Measurements from ENCODE around the gene LRCOL1.

The LRCOL1 gene

DNA sequence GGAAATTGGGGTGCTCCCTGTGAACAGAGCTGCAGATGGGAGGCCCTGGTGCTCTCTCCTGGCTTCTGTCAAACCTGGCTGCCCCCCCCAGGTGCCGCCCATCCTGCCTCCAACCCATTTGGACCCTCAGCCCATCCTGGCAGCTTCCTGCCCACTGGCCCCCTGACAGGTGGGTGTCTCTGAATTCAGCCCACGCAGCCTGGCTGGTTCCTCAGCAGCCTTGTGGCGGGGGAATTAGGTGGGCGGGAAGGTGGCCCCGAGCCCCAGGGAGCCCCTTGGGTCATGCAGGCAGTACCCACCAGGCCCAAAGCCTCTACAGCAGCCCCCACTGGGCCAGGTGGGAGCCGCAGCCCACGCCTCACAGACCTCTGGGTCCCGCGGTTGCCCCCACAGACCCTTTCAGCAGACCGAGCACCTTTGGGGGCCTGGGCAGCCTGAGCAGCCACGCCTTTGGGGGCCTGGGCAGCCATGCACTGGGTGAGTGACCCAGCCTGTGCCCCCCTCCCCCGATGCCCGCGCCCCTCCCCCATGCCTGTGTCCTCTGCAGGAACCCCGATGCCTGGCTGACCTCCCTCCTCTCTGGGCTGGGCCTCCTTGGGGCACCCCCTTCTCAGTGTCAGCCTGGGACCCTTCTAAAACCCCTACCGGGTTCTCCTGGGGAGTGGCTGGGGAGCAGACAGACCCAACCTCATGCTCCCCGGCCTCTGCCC, 28.9 kb downstream of the LRCOL1 start:
- no peak for DNase-seq

DNA sequence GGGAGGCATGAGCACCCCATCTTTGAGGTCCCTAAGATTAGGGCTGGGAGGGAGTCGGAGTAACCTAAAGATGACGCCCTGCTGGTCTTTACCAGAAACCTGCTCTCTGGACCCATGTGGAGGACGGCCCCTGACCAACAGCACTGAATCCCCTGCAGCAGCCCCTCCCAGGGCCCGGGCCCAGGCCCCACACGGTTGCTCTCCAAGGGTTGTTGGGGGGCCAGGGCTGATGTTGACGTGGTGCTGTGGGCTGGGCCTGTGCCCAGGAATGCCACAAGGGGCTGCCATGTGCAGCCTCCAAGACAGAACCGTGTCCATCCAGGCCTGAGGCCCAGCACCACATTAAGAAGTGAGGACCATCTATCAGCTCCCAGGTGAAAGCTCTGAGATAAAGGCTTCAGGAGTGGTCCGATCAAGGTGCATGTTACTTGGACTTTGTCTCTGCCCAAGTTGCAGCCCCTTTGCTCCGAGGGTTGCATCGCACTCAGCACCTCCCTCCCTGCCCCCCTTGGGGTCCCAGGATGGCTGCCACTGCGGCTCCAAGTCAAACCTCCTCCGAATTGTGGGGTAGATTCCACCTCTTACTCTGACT, 29.6 kb downstream of the LRCOL1 start:
- no peak for DNase-seq

DNA sequence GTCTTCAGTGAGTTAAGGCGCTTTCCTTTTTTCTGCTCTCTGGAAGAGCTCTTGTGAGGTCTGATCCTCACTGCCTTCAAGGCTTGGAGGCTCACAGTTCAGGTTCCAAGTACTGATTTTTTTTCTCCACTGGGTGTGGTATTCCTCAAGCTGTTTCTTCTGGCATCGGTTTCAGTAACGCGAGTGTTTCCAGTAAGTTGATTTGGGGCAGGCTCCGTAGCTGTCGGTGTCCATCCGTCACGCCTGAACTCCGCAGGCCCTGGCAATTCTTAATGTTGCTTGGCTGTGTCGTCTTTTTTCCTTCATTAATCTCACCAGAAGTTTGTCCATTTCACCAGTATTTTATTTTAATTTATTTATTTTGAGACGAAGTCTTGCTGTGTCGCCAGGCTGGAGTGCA, 30.6 kb downstream of the LRCOL1 start:
- DNase-seq: no peak

DNA sequence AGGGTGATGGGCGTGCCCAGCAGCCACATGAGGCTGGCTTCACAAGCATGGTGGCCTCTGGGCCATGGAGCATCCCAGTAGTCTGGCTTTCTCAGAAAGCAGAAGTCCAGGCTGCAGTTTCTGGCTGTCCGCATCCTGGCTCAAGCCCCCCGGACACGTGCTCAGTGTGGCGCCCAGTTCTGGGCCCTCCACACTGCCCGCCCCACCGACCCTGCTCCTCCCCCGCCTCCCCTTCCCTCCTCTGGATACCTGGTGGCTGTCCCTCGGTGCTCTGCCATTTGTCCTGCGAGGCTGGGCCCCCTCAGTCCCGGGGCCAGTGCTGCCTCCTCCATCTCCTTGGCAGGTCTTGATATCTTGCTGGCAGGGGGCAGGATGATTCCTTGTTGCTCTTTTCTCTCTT, 31.6 kb downstream of the LRCOL1 start:
- no peak for DNase-seq

DNA sequence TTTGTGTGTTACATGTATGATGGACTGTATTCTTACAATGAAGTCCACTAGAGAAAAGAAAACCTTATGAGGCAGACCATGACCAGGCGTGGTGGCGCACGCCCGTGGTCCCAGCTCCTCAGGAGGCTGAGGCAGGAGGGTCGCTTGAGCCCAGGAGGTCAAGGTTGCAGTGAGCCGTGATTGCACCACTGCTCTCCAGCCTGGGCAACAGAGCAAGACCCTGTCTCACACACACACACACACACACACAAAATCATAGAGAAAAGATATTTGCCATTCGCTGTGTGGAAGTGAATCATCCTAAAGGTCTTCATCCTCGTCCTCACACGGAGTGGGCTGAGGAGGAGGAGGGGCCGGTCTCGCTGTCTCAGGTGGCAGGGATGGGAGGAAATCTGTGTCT, 32.3 kb downstream of the LRCOL1 start:
- DNase-seq: no peak

DNA sequence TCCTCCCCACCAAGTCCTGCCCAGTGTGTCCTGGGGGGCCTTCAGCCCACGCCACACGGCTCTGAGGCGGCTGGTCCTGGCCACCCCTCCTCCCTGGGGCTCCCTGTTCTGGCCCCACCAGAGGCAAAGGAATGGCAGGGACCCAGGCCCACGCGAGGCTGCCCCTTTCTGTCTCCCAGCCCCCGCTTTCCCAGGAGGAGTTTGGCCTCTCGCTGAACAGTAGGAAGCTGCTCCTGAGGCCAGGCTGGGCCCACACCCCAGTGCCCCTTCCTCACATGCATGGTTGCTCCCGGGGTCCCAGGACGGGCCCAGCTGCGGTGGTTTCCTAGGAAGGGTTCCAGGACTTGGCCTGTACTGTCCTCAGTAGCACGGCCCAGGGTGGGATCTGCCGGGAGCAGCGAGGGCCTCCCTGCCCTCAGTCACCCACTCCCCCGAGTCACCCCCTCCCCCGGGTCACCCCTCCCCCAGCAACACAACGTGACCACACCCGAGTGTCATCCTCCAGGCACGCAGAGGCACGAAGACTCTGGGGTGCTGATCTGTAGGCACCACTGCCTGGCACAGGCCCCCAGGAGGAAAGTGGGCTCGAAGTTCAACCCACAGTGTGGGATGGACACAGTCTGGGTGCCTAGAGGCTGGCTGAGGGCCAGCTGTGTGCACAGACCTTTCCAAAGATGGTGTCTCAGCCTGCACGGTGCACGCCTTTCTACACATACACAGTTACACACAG, 33.0 kb downstream of the LRCOL1 start:
- DNase-seq: no peak

DNA sequence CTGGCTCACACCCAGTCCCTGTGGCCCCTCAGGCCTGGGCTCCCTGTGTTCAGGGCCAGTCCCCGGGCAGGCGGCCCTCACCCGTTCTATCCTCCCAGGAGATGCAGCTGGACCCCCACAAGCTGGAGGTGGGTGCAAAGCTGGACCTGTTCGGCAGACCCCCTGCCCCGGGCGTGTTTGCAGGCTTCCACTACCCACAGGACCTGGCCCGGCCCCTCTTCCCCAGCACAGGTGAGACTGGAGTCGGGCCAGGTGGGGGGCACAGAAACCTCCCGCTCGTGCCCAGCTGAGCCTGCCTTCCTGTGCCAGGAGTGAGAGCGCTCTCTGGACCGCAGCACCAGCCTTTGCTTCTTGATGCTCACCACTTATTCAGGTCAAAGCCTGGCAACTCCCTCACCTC, 33.7 kb downstream of the LRCOL1 start:
- no peak for DNase-seq

DNA sequence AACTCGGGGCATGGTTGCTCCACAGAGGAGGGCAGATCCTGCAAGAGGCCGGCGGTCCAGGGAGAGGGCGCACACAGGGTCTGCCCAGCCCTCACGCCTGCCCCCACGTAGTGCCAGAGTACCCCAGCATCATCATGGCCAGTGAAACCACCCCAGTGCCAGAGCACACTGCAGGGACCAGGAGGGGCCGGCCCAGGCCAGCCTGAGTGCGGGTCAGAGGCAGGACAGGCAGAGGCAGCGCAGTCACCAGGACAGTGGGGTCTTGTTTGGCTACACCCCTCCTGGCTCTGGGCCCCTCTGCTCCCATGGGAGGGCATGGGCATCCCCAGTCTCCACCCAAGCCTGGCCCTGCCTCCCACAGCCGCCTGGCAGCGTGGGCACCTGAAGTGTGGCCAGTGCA, 34.7 kb downstream of the LRCOL1 start:
- no peak for DNase-seq

DNA sequence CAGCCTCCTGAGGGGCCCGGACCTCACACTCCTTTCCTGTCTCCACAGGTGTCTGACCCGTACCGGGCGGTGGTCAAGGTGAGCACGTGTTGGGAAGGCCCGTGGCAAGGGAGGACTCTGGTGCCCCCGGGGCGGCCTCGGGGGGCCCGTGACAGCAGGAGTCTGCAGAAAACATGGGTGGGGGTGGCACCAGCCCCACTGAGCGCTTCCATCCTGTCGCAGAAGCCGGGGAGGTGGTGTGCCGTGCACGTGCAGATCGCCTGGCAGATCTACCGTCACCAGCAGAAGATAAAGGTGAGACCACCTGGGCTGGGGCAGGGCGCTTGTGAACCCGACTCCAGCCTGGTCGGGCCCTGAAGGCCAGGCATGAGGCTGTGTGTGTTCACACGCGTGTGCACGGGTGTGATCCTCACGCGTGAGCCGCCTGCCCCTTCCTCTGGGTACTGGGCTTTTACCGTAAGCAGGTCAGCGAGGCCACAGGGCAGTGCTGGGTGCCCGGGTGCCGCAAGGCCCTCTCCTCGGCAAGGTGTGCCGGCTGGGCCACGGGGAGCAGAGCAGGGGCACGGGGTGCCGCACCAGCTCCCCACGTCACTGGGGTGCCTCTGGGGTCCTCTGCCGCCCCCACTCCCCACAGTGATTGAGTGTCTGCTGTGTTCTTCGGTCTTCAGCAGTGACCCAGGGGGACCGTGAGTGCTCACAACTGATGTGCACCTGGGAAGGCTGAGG, 35.9 kb downstream of the LRCOL1 start:
- no peak for DNase-seq

DNA sequence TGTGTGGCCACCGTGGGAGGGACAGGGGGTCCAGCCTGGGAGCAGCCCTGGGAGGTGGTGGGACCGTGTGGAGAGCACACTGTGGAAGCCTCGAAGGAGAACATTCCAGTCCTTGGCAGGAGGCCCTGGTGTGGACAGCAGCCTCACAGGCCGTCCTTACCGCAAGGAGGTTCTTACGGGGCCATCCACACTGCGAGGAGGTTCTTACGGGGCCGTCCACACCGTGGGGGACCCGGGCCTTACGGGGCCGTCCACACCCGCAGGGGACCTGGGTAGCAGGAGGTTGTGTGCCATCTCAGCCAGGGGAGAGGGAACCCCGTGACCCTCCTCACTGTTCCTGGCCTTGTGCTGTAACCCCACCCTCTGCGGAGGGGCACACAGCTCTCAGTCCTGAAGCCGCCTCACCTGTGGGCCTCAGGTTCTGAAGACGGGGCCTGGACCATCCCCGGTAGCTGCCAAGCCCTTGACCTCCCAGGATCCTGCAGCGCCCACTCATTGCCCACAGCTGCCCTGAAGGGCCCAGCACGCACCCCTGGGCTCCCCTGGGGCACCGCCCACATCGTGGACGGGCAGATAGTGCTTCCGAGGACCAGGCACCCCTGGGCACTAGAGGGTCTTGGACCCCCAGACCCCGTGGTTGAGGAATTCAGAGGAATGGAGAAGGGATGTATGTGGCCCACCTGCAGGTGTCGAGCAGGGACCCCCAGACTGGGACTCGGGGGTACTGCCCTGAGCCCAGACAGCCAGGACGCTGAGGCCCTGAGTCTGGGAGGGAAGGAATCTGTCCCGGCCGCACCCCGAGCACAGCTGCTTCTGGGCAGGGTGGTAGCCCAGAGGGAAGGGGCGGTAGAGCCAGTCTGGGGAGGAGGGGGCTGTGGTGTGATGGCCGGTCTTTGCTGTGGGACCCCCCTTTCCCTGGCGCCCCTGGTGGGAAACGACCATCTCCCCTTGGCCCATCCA, 37.3 kb downstream of the LRCOL1 start:
- DNase-seq: no peak

DNA sequence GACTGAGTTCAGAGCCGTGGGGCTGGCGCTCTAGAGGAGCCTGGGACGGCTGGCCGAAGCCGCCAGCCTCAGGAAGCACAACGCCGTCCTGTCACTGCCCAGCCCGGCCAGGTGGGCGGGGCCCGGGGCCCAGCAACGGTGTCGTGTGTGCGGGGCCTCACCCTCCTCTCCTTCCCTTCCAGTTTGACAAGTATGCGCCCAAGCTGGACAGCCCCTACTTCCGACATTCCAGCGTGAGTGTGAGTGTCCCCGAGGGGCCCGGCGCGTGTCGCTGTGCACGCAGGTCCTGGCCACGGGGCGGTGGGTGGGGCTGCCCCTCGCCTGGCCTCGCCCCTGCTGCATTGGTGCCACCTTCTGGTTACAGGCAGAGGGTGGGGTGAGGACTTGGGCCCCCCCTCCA, 38.3 kb downstream of the LRCOL1 start:
- DNase-seq: no peak

DNA sequence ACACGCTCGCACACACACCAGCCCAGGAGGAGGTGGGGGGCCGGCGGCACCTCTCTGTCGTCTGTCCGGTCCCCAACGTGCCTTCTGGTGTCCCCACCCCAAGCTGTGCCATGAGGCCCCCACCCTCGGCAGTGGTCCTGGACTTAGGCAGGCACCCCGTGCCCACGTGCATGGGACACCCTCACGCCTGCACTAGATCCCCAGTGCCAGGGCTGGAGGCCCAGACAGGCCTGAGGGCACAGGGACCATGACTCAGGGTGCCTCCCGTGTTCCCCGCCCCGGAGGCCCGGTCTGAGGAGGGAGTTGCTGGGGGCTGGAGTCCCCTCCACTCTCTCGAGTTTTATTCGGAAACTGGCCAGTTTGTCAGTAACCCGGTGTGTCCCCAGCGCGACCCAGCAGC, 38.8 kb downstream of the LRCOL1 start:
- DNase-seq: no peak

DNA sequence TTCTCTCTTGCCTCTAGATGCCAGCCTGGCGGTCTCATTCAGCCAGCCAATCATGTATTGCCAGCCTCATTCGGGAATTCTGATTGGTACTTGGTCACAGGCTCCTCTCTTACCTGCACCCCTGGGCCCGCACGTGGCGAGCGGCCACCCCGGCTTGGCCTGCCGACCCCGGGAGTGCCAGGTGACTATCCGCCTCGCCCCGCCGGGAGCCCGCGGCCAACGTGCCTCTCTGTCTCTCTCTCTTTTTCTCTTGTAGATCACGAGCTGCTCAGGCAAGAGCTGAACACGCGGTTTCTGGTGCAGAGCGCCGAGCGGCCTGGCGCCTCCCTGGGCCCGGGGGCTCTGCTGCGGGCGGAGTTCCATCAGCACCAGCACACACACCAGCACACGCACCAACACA, 39.3 kb downstream of the LRCOL1 start:
- no peak for DNase-seq

DNA sequence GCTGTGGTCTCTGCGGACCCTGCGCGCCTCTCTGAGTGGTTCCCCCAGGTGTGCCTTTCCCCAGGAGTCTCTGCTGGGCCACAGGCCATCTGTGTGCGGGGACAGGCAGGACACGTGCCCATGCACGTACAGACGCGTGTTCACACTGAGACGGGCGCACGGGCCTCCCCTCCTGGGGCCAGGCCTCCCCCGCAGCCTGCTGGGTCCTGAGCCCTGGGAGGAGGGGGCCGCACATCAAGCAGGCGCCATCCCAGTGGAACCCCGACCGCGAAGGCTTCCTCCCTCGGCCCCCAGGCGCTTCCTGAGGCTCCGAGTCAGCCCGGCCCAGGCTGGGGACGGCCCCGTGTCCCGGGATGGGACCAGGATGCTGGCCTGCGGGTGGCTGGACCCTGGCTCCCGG, 39.7 kb downstream of the LRCOL1 start:
- no peak for DNase-seq

DNA sequence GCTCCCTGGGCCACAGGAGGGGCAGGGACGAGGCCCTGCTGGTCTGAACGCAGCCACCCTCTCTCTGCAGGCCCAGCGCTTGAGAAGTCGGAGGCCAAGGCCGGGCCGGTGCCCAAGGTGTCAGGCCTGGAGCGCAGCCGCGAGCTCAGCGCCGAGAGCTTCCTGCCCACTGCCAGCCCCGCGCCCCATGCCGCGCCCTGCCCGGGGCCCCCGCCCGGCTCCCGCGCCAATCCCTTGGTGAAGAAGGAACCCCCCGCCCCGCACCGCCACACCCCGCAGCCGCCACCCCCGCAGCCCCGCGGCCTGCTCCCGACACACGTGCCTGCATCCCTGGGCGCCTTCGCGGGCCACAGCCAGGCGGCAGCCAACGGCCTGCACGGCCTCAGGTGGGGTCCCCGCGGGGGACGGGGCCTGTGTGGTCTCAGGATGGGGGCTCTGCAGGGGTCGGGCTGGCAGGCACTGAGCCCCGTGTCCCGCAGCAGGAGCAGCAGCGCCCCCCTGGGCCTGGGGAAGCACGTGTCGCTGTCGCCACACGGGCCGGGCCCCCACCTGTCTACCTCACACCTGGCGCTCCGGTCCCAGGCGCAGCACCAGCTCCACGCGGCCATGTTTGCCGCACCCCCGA, 40.4 kb downstream of the LRCOL1 start:
- no peak for DNase-seq

DNA sequence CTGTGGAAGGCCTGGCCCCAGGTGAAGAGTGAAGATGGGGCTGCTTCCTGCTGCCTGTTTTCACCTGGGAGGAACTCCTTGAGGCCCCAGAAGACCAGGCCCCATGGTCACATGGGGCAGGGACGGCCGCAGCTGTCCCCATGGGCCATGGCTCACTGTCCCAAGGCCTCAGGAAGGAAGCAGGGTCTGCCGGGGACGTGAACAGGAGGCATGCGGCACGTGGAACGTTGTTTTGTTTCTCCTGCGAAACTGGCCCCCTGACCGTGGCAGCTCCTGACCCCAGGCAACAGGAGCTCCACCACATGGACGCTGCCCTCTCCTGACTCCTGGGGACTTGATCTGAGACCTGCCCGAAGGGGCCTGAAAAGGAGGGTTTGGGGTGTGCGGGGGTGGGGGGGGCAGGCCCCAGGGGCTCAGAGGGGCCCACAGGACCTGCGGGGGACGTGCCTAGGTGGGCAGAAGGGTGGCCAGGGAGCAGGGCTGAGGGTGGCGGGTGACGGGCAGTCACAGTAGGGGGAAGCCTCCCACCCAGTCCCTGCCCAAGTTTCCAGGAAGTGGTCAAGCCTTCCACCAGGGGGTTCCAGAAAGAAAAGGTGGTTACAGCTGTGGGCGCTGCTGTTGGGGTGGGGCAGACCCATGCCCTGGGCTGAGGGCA, 41.4 kb downstream of the LRCOL1 start:
- DNase-seq: no peak

DNA sequence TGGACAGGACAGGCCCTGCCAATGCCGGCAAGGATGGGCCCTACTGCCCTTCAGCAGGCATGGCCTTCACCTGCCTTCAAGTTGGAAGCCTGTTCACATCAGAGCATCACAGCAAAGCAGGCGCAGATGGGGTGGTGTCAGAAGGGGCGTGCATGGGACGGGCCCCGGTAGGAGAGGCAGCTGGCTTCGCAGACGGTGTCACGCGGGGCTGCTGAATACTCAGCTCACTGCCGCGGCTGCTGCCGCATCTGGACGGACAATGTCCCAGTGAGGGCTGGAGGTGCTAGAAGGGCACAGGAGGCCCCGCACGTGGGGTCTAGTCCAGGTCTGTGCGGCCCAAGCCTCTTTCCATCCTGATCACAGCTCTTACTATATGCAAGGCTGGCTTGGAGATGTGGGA, 42.1 kb downstream of the LRCOL1 start:
- DNase-seq: no peak

DNA sequence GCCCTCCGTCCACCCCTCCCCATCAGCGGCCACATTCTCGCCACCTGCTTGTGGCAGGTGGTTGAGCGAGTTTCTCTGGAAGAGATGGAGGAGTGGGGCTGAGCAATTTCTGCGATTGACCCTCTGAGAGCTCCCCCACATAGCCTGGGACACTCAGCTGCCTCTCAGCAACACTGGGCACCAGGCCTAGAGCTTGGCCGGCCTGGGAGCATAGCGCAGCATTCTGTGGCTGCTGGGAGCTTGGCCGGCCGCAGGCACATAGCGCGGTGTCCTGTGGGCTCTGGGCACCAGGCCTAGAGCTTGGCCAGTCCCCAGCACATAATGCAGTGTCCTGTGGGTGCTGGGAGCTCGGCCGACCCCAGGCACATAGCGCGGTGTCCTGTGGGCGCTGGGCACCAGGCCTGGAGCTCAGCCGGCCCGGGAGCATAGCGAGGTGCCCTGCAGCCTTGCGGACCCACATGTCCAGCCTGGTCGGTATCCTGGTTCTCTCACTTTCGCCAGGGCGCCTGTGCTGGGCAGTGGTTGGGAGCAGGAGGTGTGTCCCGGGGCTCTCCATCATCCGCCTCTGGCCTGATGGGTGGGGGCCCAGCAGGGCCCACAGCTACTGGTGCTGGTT, 43.8 kb downstream of the LRCOL1 start:
- DNase-seq: no peak

DNA sequence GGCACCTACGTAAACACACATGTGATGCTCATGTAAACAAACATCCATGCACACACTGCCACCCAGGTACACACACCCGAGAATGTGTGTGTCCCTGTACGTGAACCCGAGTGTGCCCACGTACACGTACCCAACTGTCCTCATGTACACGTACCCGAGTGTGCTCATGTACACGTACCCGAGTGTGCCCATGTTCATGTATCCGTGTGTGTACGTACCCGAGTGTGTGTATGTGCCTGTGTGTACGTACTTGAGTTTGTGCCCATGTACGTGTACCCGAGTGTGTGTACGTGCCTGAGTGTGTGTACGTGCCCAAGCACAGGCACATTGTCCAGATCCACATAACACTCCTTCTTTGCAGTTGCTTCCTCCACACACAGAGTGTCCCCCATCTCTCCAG, 45.0 kb downstream of the LRCOL1 start:
- no peak for DNase-seq

DNA sequence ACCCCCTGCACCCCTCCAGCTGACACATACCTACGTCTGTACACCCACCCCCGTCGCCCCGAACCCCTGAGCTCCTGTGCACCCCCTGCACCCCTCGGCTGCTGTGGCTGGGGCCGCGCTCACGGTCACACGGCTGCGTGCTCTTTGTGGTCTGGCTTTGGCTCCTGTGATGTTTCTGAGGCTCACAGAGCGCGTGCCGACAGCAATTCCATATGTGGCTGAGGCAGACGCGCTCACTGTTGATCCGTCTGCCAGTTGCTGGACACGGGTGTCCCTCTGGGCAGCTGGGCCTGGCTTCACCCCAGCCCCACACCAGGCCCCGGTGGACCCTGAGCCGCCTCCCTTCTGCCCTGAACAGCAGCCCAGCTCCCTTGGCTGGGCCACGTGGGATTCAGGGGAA, 46.5 kb downstream of the LRCOL1 start:
- no peak for DNase-seq

DNA sequence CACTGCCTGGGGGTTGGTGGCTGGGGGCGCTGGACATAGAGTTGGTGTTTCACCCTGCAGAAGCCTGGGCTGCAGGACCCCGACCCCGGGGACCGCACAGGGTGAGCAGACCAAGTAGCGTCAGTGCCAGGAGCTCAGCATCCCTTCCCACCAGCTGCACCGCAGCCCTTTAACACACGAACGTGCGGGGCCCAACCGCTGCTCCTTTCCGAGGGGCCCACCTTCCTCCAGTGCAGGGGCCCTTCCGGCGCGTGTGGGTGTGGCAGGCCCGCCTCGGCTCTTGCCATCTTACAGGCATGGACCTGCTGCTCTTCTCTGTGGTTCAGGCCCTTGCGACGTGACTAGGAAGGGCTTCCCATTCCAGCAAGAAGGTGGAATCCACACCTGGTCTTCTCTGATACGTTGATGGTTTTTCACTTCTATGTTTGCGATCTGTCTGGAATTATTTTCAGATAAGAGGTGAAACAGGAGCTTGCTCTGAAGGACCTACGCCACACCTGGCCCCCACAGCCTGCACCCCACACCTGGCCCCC, 47.8 kb downstream of the LRCOL1 start:
- DNase-seq: no peak

Data from RPMI8226 (cell line).